ENCODE measurements around the gene NAMPT.

DNA sequence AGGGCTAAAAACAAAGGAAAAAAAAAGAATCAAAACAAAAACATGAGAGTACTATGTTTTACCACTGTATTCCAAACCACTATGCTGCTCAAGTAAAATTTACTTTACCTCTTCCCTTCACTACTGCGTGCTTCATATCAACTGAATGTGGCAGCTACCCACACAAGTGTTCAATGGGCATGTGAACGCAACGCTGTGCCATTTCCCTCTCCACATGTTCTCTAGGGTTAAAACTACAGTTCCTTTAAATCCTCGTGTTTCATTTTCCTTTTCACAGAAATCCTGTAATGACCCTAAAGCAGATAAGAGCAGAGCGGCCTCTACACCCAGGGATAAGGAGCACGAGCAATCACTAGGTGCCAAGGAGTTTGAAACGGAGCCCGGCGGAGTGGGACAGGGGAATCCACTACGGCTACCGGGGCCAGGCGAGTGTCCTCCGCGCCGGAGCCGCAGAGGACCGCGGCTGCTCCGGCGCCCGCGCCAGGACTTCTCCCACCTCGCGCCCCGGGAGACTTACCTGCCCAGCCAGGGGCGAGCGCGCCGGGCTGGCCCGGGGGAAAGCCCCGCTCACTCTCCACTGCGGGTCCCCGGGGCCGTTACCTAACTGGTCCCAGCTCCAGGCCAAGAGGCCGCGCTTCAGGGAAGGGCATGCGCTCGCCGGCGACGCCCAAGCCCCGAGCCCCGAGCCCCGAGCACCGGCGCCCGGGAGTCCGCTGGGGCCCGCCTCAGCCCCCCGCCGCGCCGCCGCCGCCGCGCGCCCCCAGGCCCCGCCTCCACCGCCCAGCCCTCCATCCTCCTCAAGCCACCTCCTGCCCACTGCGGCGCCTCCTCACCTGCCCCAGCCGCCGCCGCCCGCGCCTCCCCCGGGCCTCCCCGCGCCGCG is 711 bp downstream of the NAMPT start:
- TF ChIP-seq CTCF (IDR thresholded peaks at IDR 0.05) (no peak), POLR2A (IDR thresholded peaks at IDR 0.05) (peak; percentile 72)

Data from right lobe of liver (tissue), 4 donors.